Lung microvascular endothelial cell (primary cell): ENCODE data around the gene NLGN4X. TPM values are rescaled to one million over a fixed set of nuclear protein-coding genes. Genes with fewer than 3 reads are reported as not detected.
A peak's percentile ranks its signal among the peaks of the same experiment; 100 is the strongest.

Source experiments
- DNase-seq, 2 donors: peaks; one replicate each; pipeline versions ENCODE4 v3.0.0 to v3.0.0-alpha.2; 2010; ENCODE audit warnings: low read depth in 2 of 2
- total RNA-seq: library from RNA; depleted of rRNA; stranded (reverse); fragments of >200 nt; gene quantifications from 2 replicates; pipeline ENCODE4 v1.2.1, GENCODE V29; 2014

Gene NLGN4X
- total RNA-seq, 1 donor from 2014 or later = 0.40 TPM

DNA sequence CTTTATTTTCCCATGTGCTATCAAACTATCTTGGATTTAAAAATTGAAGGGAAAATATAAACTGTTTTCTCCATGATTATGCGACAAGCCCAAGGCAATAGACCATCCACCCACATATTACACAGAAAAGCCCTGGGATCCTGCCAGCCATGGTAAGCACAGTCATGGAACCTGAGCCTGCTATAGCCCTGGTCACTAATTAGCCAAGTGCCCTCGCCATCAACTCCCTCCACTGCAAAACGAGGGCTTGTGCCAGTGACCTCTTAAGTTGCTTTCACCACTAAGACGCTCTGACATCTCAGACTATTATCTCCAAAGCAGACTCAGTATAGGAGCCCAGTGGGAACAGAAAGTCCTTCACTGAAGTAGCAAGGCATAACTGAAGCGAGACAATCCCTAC, 69.2 kb downstream of the NLGN4X start:
- DNase-seq = no peak

DNA sequence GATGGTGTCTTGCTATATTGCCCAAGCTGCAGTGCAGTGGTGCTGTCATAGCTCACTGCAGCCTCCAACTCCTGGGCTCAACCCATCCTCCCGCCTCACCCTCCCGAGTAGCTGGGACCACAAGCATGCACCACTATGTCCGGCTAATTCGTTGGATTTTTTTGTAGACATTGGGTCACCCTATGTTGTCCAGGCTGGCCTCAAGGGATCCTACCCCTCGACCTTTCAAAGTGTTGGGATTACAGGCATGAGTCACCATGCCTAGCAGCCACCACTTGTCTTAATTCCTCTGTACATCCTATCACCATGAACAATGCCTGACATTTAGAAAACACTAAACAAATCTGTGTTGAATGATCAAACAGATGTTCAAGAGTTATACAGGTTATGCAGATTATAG, 76.7 kb downstream of the NLGN4X start:
- no peak for DNase-seq

DNA sequence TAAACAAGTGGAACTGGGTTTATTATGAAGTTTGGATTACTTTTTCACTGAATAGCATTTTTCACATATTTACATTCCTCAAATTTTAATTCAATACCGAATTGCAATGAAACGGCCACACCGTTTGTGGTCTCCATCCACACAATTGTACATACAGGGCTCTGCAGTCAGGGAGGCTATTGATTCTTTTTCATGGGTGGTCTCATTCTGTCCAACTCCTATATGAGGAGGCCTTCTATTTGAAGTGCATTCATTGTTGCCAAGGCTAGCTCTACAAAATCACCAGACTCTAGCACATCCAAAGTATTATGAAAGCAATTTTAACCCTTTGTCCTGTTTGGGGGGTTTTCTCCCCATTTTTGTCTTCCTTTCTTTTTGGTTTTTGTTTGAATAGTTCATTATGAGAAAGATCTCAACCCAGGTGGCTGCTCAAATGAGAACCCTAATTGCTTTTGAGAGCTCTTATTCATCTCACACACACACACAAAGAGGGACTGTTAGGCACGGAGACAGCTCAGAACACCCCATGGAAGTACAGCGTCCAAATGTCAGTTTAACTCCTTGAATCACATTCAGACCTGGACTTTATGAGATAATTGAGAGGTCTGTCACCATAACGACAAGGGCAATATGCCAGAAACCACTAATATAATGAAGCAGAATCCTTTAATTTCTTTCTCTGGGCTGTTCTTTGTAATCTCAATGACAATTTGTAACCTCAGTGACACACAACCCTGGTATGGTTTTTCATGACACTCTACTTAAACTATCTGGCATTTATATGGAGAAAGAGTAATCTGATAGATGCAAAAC, 79.4 kb downstream of the NLGN4X start:
- no peak for DNase-seq

DNA sequence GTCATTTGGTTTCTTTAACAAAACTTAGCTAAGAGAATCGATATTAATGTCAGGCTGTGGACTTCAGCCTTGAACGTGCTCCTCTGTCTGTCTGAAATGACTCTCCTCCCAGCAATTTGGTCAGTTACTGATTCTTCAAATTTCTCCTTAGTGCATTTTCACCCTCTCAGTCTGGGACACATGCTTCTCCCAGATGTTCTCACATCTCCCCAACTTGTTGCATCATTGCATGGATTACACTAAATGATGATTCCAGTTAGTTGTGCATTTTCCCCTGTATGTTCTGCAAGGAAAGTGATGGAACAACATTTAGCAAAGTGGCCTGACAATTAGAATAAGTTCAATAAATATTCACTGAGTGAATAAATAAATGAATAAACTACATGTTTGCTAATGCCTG, 94.4 kb downstream of the NLGN4X start:
- DNase-seq = no peak

DNA sequence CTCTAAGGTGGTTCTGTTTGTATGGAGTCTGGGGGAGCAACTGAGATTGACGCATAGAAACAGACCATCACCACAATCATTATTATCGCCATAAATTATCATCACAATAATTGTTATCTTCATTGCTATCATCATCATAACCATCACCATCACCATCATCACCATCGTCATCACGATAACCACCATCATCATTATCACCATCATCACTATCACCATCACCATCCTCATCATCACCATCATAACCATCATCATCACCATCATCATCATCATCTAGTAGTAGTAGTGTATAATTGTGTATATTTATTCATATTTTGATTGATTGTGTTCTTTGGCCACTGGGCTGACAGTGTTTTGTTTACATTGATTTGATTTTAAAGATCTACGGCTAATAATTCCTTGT, 95.7 kb downstream of the NLGN4X start:
- DNase-seq = no peak

DNA sequence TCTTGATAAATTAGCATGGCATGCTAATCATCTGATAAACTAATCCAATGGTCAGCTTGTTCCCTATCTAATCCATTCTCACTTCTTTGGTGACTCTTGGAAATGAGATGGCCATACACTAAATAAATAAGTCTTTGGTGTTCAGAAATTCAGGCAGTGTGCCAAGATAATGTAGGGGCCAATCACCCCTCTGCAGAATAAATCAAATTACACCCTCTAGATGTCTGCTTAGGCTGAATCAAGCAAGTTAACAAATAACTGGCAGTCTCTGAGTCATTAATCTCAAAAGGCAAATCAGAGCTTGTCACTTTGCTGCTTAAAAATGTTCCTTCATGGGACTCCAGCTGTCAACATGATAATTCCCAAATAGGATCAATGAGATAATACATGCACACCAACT, 97.4 kb downstream of the NLGN4X start:
- DNase-seq = no peak

DNA sequence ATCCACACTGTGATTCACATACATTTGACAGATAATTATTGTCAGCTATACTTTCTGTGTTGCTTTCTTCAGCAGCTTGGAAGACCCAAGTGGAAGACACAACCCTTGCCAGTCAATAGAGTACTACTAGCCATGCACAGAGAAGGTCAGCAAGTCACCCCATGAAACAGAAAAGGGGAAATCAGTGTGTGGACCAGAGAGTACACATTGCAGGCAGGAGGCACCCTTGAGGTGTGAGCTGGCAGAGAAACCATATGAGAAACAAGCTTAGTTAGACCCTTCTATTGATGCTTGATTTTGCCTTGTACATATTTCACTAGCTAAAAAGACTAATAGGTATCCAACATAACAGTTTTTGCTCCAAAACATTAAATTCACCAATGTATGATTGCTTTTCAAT, 99.5 kb downstream of the NLGN4X start:
- no peak for DNase-seq

DNA sequence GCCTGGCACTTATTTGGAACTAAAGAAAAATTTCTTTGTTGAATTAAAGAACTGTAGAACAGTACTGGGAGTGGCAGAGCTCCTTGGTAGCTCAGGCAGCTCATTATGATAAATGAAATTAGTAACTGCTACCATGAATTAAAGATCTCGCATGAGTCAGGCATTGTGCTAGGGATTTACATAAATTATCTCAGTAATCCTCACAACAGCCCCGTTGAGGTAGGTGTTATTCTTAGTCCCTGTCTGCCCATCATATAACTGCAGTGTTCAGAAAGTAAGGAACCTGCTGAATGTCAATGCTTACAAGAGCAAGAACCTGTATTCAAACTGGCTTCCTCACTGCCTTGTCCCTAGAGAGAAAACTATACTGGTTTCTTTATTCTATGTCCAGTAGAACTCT, 108.3 kb downstream of the NLGN4X start:
- no peak for DNase-seq

DNA sequence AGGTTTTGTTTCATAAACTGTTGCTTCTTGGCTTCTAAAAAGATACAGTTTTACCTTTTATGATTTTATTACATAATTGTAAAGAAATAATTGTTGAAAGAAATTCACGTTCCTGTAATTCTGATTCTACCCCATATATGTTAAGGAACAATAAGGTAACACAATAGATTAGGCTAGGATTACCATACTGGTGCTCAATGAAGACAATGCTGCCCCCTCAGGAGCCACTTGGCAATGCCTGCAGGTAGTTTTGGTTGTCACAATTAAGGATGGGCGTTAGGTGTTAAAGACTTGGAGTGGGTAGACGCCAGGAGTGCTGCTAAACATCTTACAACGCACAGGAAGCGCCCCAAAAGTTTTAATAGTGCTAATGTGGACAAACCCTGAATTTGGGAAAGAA, 133.2 kb downstream of the NLGN4X start:
- no peak for DNase-seq

DNA sequence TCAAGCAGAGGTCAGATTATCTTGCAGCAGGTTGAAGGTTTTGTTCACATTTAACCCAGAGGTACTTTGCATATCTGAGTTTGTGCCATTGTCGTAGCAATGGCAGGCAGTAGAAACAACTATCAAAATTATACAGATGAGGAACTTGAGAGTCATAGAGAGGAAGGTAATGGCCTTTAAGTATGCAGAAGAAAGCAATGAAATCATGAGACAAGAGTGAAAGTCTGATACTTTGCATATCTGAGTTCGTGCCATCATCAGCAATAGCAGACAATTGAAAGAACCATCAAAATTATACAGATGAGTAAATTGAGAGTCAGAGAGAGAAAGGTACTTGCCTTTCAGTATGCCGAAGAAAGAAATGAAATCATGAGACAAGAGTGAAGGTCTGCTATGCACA, 154.1 kb downstream of the NLGN4X start:
- DNase-seq = no peak

DNA sequence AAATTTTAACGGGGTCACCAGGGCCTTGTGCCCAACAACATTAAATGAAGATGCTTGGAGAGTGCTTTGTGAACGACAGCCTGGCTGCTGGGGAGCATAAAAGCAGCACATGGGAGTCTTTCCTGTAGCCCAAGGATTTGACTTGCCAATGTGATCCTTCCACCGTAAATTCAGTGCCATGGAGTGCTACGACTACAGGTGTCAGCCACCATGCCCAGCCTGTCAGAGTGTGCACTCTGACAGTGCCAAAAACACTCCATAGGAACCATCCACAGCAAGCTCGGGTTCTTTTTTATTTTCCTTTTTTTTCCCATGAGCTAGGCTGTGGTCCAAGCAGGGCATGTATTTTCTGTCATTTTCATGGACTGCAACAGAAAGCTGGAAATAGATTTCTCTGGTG, 156.9 kb downstream of the NLGN4X start:
- DNase-seq = no peak

DNA sequence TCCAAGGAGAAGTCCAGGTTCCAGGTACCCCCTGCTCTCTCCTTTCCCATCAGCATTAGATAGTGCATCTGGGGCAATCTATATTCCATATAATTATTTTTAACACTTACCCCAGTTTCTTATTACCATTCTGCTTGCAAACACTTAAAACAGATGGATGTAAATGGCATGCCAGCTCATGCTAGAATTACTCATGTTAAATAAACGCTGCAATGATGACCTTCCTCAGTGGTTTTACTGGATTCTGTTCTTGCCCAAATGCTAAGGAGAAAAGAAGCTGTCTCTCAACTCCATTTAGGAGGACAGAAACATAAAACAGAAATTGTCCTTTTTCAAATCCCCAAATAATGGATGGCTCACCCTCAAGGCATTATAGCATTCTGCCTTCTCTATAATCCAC, 161.1 kb downstream of the NLGN4X start:
- DNase-seq = no peak

DNA sequence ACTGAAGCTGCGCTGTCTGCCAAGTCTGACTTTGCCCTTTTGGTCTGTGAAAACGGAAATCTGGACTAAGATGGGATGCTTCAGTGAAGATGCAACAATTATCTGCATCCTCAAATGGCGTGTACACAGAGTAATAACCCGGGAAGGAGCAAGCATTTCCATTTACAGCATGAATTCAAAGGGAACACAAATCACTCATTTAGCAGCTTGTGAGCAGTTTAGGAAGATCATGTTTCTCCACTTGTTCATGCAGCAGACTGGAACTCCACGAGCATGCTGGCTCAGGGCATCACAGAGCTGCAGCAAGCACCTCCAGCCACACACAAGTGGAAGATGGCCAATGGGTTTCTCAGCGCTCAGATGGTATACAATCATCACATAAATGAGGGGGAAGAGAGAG, 175.5 kb downstream of the NLGN4X start:
- no peak for DNase-seq

DNA sequence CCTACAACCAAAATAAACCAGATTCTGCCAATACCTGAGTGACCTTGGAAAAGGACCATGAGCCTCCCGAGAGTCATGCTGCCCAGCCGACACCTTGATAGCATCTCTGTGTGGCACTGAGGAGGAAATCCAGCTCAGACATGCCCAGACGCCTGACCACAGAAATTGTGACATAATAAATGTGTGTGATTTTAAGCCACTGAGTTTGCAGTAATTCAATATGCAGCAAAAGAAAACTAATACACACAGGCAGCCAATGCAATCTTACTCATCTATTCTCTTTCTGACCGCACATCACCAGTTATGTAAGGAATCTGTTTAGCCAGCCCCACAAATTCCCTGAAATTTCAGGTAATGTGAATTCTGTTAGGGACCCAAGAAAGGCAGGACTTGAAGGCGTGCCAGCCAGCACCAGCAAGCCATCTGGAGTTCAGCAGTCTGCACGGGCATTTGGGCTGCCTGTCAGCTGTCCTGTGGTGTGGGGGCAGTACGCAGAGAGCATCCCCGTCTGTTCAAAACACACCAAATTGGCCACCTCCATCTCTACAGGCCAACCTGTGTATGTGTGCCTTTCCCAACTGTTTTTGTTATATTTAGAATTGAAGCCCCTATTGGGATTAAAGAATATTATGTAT, 176.4 kb downstream of the NLGN4X start:
- DNase-seq = no peak

DNA sequence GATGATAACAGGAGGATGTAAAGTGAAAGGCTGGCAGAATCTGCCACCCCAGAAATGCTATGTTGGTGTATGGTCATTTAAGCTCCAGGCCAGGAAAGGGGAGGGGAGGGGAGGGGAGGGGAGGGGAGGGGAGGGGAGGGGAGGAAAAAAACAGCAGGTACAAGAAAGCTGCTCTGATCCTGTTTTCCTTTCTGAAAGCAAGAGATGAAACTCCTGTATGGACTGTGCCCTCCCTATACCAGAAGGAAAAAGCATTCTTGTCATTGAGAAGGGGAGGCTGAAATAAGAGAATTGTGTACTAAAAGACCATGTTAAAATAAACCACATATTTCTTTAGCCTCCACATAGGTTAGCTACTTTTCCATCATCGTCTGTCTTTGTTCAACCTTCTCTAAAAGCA, 179.5 kb downstream of the NLGN4X start:
- no peak for DNase-seq

DNA sequence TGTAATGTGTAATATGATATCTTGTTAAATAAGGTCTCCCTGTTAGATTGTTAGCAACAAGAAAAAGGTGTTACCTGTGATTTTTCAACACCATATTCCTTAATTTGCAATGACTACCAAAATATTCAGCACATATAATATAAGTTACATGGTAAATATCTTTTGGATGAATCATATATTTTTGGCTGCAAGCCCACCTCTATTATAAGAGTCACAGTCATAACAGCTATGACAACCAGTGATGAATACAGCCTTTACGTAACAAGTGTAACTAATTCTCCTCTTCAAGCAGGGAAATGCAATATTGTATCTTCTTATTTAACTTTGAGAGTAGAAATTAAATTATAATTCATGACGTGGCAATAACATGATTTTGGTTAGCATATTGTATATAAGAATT, 187.0 kb downstream of the NLGN4X start:
- DNase-seq = no peak

DNA sequence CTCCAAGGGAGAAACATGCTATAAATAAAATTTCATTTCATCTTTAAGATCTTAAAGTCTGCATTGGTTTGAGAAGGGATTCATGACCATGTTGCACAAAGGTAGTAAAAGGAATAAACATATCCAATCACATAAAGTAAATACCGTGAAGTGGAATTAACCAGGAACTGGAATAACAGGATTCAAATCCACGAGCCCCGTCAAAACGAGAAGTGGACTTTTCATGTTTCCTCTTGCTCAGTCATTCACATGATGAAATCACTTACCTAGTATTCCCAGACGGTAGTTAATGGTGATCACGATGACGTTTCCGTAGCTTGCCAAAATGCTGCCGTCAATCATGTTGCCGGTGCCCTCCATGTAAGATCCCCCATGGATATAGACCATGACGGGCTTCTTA, 199.7 kb downstream of the NLGN4X start:
- no peak for DNase-seq

DNA sequence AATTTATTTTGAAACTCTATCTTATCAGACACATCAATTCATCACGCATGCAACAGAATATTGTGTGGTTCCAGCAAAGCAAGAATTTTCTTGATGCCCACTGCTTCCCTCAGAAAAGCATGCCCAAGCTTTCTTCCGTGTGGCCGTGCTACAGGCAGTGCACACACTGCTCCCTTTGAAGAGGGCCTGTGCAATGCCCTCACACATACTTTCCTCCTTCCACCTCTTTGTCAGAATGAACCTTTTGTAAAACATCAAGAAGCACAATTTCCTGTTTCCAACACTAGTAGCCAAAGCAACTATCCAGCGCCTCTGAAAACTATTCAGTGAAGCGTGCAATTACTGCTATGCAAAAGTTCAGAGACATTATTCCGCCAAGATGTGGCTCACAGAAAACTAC, 201.7 kb downstream of the NLGN4X start:
- DNase-seq = no peak

DNA sequence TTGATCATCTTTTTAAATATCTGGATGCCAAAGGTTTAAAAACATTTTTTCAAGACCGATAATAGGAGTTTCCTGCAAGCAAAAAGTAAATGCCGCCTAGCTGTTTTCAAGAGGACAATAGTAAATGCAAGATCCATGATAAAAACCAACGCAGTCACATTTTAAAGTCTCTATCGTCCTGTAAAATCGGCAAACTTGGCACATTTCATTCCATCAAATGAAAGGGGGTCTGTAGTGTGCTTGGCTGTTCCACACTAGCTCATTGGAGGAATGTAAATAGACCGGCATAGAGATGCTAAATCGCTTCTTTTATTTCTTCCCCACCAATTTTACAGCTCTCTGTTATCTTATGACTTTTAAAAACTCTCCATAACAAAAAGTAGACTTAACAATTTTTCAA, 202.2 kb downstream of the NLGN4X start:
- DNase-seq = no peak

DNA sequence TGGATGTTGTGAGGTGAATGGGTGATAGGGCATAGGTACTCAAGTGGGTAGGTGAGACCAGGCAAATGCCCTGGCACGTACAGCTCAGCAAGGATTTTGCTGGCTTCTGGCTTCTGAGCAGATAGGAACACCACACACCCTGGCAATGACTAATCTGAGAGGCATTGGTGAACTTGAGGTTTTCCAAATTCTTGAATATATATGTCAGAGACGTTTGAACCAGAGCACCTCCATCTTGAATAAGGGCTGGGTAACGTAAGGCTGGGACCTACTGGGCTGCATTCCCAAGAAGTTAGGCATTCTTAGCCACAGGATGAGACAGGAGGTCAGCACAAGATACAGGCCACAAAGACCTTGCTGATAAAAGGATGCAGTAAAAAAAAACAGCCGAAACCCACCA, 204.5 kb downstream of the NLGN4X start:
- DNase-seq = no peak

DNA sequence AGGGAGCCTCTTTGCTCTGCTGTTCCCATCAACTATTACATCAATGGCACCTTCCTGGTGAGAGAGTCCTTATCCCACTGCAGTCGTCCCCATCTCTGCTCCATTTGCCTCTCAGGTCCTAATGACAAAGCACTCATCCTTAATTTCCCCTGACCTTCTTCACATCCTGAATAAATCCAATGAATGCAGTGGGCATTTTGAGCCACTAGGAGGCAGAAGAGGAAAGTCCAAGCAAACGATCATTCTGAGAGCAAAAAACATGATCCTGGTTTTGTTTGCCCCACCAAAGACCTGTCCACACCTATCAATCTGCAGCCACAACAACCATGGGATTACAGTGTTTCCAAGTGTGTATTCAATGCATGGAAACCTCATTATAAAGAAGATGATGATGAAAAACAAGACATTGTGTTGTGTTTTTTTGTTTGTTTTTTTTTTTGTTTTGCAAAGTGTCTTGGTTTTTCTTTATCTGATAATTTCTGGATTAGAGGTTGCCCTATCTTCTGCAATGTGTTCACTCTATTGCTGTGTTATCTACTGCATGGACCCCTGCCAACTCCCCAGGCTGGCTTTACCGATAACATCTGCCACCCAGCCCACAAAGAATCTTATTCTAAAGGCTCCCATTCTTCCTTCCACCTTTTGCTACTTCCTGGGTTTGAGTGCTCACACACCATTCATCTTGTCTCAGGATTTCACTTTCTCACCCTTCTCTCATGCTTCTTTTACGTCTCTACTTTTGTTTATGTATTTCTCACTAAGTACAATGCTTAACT, 207.2 kb downstream of the NLGN4X start:
- DNase-seq = peak; percentile 16 to 29

DNA sequence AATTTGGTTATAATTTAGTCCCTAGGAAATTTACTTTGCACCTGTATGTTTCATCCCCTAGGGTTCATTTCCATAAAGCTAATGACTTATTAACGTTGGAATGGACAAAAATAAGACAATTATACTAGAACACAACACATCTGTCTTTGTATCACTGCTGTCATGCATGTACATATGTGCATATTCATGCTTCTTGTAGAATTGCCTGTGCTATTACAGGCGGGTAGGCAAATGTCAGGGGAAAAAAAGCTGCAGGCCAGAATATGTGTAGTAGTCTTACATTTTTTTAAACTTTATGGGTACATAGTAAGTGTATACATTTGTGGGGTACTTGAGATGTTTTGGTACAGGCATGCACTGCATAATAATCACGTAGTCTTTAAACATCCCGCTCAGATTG, 209.6 kb downstream of the NLGN4X start:
- no peak for DNase-seq

DNA sequence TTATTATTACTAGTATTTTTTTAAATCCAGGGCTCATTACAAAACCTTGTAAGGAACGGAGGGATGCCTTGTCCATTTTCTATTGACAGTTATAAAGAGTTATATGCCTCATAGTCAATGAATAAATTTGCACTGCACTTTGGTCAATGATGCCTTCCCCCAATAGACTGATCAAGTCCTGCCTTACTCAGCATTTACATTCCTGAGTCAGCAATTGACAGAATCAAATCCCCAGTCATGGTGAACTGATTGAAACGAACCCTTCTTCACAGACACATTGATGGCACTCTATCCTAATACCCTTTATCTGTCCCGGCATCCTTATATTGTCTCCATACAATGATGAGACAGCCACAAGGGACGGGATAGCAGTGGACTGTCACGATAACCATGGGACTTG, 213.2 kb downstream of the NLGN4X start:
- DNase-seq = no peak
